ENCODE measurements around the gene SP2. TPM values are rescaled to one million over a fixed set of nuclear protein-coding genes. Genes with fewer than 3 reads are reported as not detected.

The SP2 gene
- total RNA-seq, 1 donor from 2014 or later, result 12.4 TPM

DNA sequence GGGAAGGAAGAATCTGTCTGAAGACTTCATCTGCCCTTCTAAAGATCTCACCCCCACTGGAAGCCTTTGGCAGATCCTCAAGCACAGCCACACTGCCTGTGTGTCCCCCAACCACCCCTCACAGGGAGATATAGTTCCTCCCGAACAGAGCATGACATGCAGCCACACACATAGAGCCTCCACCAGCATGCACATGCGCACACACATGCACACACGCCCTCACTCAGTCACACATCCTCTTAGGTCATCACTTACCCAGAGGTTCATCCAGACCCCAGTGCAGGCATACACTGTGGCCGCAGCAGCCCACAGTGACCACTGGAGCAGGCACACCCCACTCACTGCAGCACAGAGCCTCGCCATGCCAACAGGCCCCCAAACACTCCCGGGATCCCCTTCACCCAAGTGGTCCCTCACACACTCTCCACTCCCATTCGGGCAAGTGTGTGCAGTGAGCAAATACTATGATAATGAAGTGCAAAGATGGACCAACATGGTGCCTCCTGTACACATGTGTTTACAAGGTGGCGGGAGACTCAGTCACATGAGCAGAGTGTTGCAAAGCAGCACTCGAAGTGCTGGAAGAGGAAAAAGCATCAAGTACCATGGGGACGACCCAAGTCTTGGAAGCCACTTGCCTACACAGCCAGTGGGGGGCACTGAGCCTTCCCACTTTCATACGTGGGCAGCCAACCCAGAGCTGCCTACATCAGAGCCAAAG, 28.1 kb upstream of the SP2 start:
- ATAC-seq (ENCODE audit: poor library complexity), result no peak
- intact Hi-C loops (cut with DNase I), result no loop called here
- no peak for DNase-seq

DNA sequence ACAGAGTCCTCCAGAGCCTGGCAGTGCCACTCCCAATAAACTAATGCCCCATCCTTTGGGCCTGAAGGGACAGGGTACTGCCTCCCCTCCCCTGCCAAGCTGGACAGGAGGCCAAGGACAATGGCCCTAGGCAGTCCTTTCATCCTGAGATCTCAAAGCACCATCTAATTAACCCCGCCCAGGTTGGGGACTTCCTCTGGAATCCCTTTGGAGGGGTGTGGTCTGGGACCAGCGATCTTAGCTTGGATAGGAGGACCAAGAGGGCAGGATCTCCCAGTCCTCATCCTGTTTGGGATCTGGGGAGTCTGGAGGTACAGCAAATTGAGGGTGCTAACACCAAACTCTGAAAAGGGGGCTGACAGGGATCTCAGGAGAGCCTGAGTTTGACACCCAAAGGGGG, 26.9 kb upstream of the SP2 start:
- ATAC-seq (ENCODE audit: poor library complexity) (no peak), DNase-seq (no peak)

DNA sequence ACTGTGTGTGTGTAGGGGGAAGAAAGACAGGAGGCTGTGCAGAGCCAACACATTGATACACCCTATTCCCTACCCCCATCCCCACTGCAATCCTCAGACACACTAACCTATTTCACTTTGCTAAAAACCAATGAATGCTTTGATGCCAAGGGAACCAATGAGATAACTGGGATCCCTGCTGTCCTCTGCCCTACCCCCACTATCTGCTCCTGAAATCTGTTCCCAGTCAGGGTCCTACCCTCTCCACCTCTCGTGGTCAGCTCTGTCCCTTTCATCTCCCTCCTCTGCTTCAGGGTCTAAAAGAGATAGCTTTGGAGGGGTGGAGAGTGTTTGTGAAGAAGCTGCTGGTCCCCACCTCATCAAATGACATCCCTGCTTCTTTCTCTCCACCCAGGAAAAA, 26.0 kb upstream of the SP2 start:
- DNase-seq (no peak), ATAC-seq (ENCODE audit: poor library complexity) (no peak)
- intact Hi-C loops (cut with DNase I), result no loop called here

More for the DNA sequence above, 26.9 kb upstream of the SP2 start:
- intact Hi-C loops (cut with DNase I), result no loop called here

DNA sequence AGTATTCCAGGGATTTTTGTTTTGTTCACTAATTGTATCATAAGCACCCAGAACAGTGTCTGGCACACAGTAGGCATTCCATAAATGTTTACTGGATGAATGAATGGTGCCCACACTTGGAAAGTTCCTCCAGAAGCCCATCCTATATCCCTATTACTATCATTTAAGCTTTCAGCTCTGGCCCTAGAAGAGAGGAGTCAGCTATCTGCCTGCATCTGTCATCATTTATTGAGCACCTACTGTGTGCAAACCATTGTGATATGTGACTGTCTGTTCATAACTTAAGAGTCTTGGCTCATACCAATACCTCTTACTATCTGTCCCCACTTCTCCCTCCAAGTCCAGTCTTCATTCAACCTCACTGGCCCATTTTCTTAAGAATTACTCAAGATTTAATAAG, 25.0 kb upstream of the SP2 start:
- DNase-seq, result no peak
- no peak for ATAC-seq (ENCODE audit: poor library complexity)
- intact Hi-C loops (cut with DNase I), result no loop called here

DNA sequence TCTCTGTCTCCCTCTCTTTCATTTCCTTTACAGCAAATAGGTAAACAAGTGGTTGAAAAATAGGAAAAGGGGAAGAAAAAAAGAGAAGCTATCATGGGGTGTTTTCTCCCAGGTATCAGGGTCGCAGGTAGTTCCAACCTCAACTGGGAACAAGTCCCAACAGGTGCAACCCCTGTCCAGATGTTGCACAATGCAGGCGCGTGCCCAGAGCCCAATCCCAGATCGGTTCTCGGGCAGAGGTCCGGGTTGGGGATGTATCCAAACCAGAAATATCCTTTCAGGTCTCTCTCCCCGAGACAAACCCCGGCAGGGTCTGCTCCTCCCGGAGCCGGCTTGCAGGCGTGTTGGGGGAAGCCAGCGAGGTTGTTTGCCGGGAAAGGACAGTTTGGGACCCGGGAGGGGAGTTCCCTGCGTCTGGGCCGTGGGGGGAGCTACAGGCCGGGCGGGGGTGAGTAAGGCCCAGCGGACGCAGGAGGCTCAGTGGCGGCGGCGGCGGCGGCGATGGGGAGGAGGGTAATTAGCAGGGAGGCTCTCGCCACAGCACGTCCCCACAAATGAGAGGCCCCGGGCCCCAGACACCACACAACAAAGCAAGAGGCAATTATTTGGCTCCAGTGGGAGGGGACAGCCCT, 23.9 kb upstream of the SP2 start:
- DNase-seq, result no peak
- ATAC-seq (ENCODE audit: poor library complexity), result no peak
- intact Hi-C loops (cut with DNase I), result no loop called here

DNA sequence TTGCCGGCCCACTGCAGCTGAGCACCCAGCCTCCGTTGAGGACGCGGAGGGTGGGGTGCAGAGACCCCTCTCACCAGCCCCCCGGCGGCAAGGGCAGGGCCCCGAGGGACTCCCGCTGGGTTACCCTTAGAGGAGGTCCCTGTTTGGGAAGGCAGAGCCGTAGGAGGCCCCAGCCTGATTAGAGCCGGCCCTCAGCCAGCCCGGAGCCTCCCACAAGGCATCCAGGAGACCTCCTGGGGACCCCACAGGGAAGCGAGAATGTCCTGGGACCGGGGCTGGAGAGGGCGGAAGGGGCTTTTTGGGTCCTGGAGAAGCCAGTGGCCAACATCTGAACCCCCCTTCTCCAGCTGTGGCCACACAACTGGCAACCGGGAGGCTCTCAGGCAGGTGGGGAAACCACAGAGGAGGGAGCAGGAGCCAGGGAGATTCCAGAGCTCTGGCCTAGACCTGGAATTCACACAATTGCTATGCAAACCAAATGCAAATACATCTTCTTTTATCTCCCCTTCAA, 23.3 kb upstream of the SP2 start:
- DNase-seq (no peak), ATAC-seq (ENCODE audit: poor library complexity) (no peak)
- intact Hi-C loops (cut with DNase I), result no loop called here

DNA sequence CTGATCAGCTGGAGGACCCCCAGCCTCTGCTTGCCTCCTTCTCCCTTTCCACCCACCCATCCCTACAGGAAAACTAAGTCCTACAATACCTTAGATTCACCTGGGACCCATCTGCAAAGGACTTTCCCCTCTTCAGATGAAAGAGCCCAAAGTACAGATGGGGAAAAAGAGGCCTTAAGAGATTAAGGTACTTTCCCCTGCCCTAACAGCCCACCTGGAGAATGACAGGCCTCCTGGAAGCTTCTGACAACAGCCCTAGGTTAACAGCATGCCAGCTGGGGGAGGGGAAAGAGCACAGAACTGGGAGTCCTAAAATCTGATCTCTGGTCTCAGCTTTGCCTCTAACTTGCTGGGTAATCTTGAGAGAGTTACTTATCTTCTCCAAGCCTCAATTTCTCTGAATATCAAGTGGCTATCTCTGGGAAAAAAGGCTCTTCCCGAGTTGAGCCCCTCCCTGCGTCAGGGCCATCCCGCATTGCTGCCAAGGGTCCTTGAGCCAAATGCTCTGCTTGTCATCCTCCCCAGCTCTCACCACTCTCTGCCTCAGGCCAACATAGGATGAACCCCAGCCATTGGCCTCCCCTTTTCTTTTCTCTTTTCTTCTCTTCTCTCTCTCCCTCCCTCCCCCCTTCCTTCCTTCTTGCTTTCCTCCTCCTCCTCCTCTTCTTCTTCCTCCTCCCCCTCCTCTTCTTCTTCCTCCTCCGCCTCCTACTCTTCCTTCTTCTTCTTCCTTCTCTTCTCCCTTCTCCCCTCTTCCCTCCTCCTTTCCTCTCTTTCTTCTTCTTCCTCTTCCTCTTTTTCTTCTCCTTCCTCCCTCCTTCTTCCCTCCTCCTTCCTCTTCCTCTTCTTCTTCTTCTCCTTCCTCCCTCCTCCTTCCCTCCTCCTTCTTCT, 22.6 kb upstream of the SP2 start:
- intact Hi-C loops (cut with DNase I), result no loop called here
- ATAC-seq (ENCODE audit: poor library complexity) (no peak), DNase-seq (no peak)

DNA sequence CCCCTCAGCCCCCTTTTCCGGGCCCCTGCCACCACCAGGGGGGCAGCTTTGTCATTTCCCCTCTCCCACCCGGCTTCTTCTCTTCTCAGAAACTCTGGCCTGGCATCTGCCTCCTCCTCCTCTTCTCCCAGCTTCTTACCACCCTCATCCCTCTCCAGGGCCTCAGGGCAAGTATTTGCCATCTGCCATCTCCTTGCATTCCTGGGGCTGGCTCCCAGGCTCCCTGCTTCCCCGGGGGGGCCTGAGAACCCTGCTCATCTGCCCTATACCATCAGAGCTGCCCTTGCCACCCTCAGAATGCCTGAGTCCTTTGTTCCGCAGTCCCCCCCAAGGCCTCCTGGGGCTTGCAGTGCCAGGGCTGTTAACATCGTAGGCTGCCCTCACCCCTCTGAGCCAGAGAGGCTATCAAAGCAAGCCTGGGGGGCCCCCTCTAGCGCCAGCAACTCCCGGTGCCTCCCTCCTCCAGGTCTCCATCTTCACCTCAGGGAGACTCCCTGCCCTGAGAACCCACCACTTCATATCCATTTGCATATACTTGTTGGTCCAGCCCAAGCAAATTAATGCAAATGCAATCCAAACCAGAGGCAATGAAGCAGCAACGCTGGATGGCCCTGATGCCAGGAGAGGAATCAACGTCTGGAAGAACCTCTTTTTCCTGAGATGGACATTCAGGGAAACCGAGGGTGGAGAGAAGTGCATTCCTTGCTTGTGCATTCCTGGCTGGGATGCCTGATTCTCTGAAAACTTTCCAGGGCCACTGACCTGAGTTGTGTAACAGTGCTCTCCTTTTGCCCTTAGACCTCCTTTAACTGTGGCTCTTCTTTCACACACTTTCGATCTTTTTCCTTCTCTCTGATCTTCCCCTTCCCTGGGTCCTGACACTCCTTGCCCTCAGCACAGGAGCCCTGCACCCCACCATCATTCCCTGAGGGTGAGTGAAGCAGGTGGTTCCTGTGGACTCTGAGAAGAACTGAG, 20.7 kb upstream of the SP2 start:
- DNase-seq (no peak), ATAC-seq (ENCODE audit: poor library complexity) (no peak)
- intact Hi-C loops (cut with DNase I), result no loop called here

DNA sequence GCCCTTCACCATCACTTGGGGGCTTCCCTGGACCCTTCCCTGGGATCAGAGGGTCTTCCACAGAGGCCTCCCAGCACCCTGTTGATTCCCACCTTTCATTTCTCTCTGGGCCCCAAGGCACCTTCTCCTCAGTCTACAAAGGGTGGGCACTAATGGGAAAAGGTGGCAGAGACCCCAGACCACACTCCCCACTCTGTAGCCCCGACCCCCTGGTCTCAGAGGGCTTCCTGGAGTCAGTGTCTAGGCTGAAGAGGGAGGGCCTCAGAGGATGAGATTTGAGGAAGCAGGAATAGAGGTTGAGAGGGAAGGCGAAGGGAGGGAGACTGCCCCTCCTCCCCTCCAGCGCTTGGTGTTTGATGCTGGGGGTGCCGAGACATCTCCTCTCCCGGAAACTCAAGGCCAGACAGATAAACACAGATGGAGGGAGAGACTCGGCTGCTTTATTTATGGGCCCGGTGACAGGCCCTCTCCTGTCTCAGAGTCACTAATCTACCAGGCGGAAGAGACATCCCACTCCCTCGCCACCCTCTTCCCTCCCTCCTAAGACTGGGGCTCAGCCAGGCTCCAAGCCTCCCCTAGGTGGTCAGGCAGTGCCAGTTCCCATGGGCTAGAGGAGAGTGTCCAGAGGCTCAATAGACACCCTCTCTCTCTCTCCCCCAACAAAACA, 18.5 kb upstream of the SP2 start:
- intact Hi-C loops (cut with DNase I), result no loop called here
- ATAC-seq (ENCODE audit: poor library complexity), result no peak
- DNase-seq, result no peak

DNA sequence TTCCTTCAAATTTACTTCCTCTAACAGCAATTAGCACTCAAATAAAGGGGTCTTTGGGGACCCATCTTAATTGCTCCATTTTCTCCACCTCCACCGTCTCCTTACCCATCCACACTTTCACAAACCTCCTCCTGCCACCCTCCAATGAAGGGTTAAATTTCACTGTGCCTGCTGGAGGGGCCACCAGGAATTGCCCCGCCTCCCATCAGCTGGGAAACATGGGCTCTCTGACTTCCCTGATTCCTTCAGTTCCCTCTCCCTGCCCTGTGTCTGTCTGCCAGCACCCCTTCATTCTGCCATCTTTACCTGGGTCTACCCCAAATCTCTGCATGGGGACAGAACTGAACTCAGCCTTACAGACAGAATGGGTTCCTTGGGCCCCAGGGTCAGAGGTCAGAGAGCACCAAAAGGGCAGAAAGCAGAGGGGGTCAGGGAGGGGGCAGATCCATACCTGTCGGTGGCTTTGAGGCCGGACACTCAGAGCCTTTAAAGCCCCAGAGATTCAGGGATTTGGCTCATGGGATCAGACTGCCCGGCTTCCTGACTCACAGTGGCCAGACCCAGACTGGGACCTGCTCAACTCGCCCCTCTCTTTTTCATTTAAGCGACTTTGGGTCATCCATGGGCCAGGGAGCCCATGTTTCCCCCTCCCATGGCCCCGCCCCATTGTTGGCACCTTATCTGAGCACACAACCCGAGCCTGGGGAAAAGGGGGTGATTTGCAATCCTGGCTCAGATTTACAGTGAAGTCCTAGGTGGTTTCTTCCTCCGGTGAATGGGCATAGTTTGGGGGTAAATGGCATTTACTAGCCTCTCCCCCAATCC, 17.6 kb upstream of the SP2 start:
- intact Hi-C loops (cut with DNase I), result no loop called here
- DNase-seq (no peak), ATAC-seq (ENCODE audit: poor library complexity) (no peak)

DNA sequence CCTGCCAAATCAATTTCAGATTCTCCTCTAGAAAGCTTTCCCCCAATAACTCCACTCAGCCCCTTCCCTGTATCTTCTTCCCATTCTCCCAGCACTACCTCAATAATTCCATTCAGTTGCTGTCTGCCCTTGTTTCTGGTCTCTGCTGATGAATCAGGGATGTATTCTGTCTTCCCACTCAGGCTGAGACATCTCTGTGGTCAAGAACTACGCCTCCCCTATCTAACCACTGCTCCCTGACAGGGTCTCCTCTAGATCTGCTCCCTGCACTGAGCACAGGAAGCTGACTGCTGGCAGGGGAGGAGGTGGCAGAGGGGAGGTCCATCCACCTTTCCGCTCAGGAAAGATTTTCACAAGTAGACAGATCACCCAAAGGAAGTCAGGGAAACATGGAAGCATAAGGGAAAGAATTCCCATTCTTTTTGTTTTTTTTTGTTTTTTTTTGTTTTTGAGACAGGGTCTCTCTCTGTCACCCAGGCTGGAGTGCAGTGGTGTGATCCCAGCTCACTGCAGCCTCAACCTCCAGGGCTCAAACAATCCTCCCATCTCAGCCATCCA, 16.9 kb upstream of the SP2 start:
- DNase-seq (no peak), ATAC-seq (ENCODE audit: poor library complexity) (no peak)
- intact Hi-C loops (cut with DNase I), result no loop called here

DNA sequence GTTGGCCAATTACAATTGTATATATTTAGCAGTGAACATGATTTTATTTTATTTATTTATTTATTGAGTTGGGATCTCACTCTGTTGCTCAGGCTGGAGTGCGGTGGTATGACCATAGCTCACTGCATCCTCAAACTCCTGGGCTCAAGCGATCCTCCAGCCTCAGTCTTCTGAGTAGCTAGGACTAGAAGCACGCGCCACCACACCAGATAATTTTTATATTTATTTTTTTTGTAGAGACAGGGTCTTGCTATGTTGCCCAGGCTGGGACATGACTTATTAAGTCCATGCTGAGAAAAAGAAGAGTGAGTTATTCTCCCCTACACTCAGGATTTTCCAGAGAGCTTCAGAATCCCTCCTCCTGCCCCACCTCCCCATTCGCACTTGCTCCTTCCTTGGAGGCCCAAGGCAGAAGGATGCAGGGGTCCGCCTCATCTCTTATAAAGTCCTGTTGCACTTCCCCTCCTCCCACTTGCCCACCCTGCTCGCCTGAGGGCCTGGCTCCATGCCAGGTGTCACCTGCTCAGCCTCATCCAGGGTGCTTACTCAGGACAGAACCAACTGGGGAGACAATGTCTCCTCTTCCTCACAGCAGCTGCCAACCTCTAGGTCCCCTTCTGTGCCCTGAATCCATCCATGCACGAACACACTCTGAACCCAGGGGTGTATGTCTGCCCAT, 16.1 kb upstream of the SP2 start:
- no peak for DNase-seq
- ATAC-seq (ENCODE audit: poor library complexity), result no peak
- intact Hi-C loops (cut with DNase I), result no loop called here

DNA sequence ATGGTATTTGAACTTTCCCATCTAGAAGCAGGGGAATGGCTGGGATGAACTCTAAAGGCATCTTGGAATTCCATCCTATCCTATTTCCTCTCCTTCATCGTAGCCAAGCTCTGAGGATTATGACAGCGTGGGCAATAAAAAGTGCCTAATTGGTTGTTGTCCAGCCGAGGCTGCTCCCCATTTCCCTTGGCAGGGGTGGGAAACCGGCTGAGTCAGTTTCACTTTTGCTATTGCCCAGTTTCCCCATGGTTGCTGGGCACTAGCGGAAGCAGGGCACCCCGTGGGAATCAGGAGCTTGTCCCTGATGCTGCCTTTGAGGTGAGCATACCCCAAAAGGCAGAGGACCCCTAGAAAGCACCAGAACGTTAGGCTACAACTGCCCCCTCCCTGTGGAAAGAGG, 13.8 kb upstream of the SP2 start:
- DNase-seq (no peak), ATAC-seq (ENCODE audit: poor library complexity) (no peak)
- intact Hi-C loops (cut with DNase I), result no loop called here

DNA sequence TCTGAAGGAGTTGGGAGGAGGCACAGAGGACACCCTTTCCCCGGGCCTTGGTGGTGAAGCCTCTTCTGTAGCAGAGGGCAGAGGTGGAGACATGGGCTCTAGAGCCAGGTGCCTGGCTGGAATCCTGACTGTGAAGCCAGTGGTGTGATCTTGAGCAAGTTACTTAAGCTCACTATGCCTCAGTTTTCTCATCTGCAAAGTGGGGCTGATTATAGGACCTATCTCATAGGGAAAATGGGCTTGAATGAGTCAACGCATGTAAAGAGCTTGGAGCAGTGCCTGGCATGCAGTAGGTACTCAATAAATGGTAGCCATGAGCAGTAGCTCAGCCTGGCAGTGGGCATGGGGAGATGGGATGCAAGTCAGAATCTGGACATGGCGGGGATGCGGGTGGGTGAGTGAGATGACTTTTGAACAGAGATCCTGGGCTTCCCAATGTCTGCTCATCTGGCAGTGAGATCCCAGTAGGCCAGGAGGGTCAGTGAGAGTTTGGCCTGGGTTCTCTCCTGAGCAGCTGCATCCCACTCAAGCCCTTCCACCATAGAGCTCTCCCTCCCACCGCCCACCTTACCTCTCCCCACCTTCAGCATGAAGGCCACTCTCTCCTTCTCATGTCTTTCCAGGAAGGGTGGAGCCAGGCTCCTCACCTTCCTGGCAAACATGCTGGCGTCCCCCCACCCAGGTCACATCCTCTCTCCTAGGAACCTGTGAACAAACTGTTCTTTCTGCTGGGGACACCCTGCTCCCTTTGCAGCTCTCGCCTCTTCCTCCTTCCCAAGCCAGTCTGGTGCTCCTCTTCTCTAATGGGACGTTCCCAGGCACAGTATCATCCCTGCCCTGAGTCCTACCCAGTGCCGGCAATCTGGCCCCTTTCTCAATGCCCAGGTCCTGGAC, 13.1 kb upstream of the SP2 start:
- ATAC-seq (ENCODE audit: poor library complexity) (no peak), DNase-seq (no peak)
- intact Hi-C loops (cut with DNase I), result no loop called here

DNA sequence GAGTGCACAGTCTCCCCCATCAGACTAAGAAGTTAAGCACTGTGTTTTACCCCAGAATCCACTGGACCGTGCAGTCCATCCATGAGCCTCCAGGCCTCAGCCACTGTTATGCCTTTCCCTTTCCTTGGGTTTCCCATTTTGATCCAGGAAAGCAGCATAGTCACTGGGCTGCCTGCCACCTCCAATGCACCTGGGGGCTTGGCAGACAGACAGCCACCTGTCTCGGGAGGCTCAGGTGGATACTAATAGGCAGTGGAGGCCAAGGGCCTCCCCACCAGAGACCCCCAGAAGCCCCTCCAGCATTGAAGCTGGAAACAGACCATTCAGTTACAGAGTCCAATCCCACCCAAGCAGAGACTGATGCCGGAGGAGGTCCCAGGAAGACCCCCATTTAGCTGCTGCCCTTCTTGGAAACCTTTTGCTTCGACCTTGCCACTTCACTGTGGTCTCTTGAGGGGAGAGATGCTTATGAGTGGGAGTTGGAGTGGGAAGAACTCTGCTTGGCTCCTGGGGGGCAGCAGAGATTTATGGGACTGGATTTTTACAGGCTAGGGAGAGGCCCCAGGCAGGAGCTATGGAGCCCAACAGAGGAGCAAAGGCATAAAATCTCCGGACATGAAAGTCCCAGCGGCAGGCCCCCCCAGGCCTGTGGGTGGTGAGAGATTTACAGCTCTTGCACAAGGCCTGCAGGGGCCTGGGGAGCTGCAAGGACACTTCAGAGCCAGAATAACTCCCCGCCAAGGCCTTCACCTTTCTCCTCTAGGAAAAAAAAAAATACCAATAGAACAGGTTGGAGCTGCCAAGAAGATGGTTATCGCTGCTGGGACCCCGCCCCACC, 12.2 kb upstream of the SP2 start:
- ATAC-seq (ENCODE audit: poor library complexity) (no peak), DNase-seq (no peak)
- intact Hi-C loops (cut with DNase I), result no loop called here
